ENCODE results near the gene TP63.

- TF ChIP-seq, protein P1, sequence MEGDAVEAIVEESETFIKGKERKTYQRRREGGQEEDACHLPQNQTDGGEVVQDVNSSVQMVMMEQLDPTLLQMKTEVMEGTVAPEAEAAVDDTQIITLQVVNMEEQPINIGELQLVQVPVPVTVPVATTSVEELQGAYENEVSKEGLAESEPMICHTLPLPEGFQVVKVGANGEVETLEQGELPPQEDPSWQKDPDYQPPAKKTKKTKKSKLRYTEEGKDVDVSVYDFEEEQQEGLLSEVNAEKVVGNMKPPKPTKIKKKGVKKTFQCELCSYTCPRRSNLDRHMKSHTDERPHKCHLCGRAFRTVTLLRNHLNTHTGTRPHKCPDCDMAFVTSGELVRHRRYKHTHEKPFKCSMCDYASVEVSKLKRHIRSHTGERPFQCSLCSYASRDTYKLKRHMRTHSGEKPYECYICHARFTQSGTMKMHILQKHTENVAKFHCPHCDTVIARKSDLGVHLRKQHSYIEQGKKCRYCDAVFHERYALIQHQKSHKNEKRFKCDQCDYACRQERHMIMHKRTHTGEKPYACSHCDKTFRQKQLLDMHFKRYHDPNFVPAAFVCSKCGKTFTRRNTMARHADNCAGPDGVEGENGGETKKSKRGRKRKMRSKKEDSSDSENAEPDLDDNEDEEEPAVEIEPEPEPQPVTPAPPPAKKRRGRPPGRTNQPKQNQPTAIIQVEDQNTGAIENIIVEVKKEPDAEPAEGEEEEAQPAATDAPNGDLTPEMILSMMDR (IDR thresholded peaks at IDR 0.05): no peak
- no peak for TF ChIP-seq POLR2A (IDR thresholded peaks at IDR 0.05)
Observed at GRCh38 chr3:189845069-189845468, 213.9 kb downstream of the TP63 start.

Data from uterus (tissue), 2 donors.